GM12891 (cell line): ENCODE results near the gene EBI3.

Experiments used
- PAX5 ChIP-seq: IDR thresholded peaks from 2 replicates; pipeline ENCODE4 v1.6.1; 2011; ENCODE audit warnings: low read length, moderate library complexity, mild to moderate bottlenecking; ENCODE audit not compliant: insufficient read depth, severe bottlenecking
- POLR2A ChIP-seq: IDR thresholded peaks from 2 replicates; pipeline ENCODE4 v1.6.1; 2011; ENCODE audit warnings: low read depth, low read length, control low read depth
- POLR2AphosphoS5 ChIP-seq: IDR thresholded peaks from 2 replicates; pipeline ENCODE4 v1.6.1; 2011; ENCODE audit warnings: low read depth, low read length, control low read depth
- SPI1 ChIP-seq: IDR thresholded peaks from 2 replicates; pipeline ENCODE4 v1.6.1; 2011; ENCODE audit warnings: low read depth, low read length, control low read depth
- TAF1 ChIP-seq: IDR thresholded peaks from 2 replicates; pipeline ENCODE4 v1.6.1; 2011; ENCODE audit warnings: low read depth, low read length, control low read depth

GRCh38 chr19:4228765-4229178, 551 bp upstream of the EBI3 start:
- TF ChIP-seq POLR2A: no peak
- no peak for TF ChIP-seq PAX5
- TF ChIP-seq SPI1: no peak
- TF ChIP-seq TAF1: no peak
- no peak for TF ChIP-seq POLR2AphosphoS5
